K562 (cell line): ENCODE results near the gene DIS3L2. TPM values are rescaled to one million over a fixed set of nuclear protein-coding genes. Genes with fewer than 3 reads are reported as not detected.

Experiments
- ATAC-seq: fragments of 200-7000 bp; cut with Tn5 transposase; 3 replicates; pipeline ENCODE4 v1.9.1; 2020; ENCODE audit warnings: moderate library complexity
- BruUV-seq: library from RNA; stranded (reverse); fragments of 400-500 nt; replicated peaks from 2 replicates; lab custom pipeline; 2021; lab: Mats Ljungman, UMichigan
- CTCF ChIA-PET: fragments of 300-600 bp; formaldehyde crosslinking; extraction: SDS; loops from one replicate; lab custom pipeline; 2021; ENCODE audit warnings: low intra/inter-chr PET ratio; lab: Yijun Ruan, JAX
- POLR2A ChIA-PET: fragments of 300-600, 350-650 bp; sonication (Branson Sonifier 250); formaldehyde crosslinking; extraction: SDS; loops from one replicate; lab custom pipeline; 2021; ENCODE audit warnings: antibody characterized with exemption, inconsistent platforms; lab: Yijun Ruan, JAX
- DNase-seq, 4 experiments: peaks; one replicate each; pipeline versions ENCODE4 v3.0.0 to v3.0.0-alpha.2; 2011 to 2018; ENCODE audit warnings: low spot score in 3 of 4, mixed read lengths in 3 of 4; ENCODE audit errors: extremely low read depth in 1 of 4
- FAIRE-seq: peaks from 2 replicates; lab custom pipeline; 2011; peaks lifted over from hg19 to GRCh38; lab: Jason Lieb, UNC
- H2AFZ ChIP-seq: 2 replicates; pipeline ENCODE4 v1.6.0; 2011; ENCODE audit warnings: low read depth, low read length, control low read depth, inconsistent platforms
- H3K27ac ChIP-seq: fragments of 200-600 bp; 3 replicates; pipeline ENCODE4 v1.8.0; 2011; ENCODE audit warnings: low read depth, mild to moderate bottlenecking, control low read depth, inconsistent platforms, low read length, moderate library complexity, mixed read lengths; ENCODE audit errors: extremely low read depth
- H3K27me3 ChIP-seq, 2 experiments: fragments of 300-600 bp in 1 of 2; 2 replicates in 1 of 2; 3 replicates in 1 of 2; pipeline versions ENCODE4 v1.6.0 to v1.8.0; 2011; ENCODE audit warnings: inconsistent platforms in 2 of 2, low read length in 2 of 2, mild to moderate bottlenecking in 1 of 2, mixed read lengths in 1 of 2, moderate library complexity in 1 of 2; ENCODE audit not compliant: control insufficient read depth in 2 of 2, insufficient read depth in 2 of 2
- H3K36me3 ChIP-seq: fragments of 300-600 bp; 3 replicates; pipeline ENCODE4 v1.8.0; 2011; ENCODE audit warnings: mild to moderate bottlenecking, low read length, inconsistent platforms; ENCODE audit not compliant: control insufficient read depth, insufficient read depth
- H3K4me1 ChIP-seq, 2 experiments: fragments of 200-600 bp in 1 of 2; replicated peaks in 1 of 2; 2 replicates in 1 of 2; 3 replicates in 1 of 2; pipeline versions ENCODE4 v1.5.1 to v1.8.0; 2011; ENCODE audit warnings: inconsistent platforms in 2 of 2, low read length in 2 of 2, mild to moderate bottlenecking in 1 of 2, mixed read lengths in 1 of 2, moderate library complexity in 1 of 2; ENCODE audit not compliant: control insufficient read depth in 2 of 2, insufficient read depth in 2 of 2
- H3K4me2 ChIP-seq: 2 replicates; pipeline ENCODE4 v1.6.1; 2011; ENCODE audit warnings: low read length, control low read depth, inconsistent platforms, mixed read lengths; ENCODE audit not compliant: insufficient read depth
- H3K4me3 ChIP-seq: fragments of 200-600 bp; sonication (generic), shearing (Covaris generic); 2 replicates; pipeline ENCODE4 v1.5.1; 2016; ENCODE audit warnings: control low read depth, inconsistent platforms
- H3K79me2 ChIP-seq: fragments of 200-600 bp; 3 replicates; pipeline ENCODE4 v1.8.0; 2011; ENCODE audit warnings: low read length, inconsistent platforms; ENCODE audit not compliant: control insufficient read depth, insufficient read depth
- H3K9ac ChIP-seq, 2 experiments: 2 replicates each; pipeline versions ENCODE4 v1.6.0 to v1.6.1; 2011; ENCODE audit warnings: low read depth in 2 of 2, low read length in 2 of 2, control low read depth in 1 of 2, inconsistent platforms in 1 of 2, mild to moderate bottlenecking in 1 of 2, mixed read lengths in 1 of 2; ENCODE audit not compliant: insufficient read depth in 1 of 2
- H3K9me1 ChIP-seq: one replicate; pipeline ENCODE4 v1.6.0; 2011; ENCODE audit warnings: inconsistent platforms, mild to moderate bottlenecking, low read length, moderate library complexity; ENCODE audit not compliant: control insufficient read depth, insufficient read depth
- H3K9me3 ChIP-seq: replicated peaks from 2 replicates; pipeline ENCODE4 v1.5.1; 2011; ENCODE audit warnings: low read depth, low read length, inconsistent platforms; ENCODE audit not compliant: control insufficient read depth, insufficient read depth
- H4K20me1 ChIP-seq: replicated peaks from 2 replicates; pipeline ENCODE4 v1.6.1; 2011; ENCODE audit warnings: low read length, inconsistent platforms, mixed read lengths; ENCODE audit not compliant: control insufficient read depth, insufficient read depth
- ATF3 ChIP-seq, 2 experiments: fragments of 450-650 bp in 1 of 2; sonication (generic) in 1 of 2; formaldehyde crosslinking in 1 of 2; IDR thresholded peaks in 1 of 2; conservative IDR thresholded peaks in 1 of 2; 2 replicates each; pipeline versions ENCODE4 v1.6.1 to v1.8.1; 2016 to 2023; ENCODE audit warnings: mild to moderate bottlenecking in 2 of 2, moderate library complexity in 2 of 2, inconsistent platforms in 1 of 2, missing genetic modification reagents in 1 of 2
- FOXK2 ChIP-seq, 2 experiments: fragments of 450-650 bp; IDR thresholded peaks in 1 of 2; conservative IDR thresholded peaks in 1 of 2; 2 replicates each; pipeline ENCODE4 v1.6.1; 2016; ENCODE audit warnings: low read depth in 2 of 2, mild to moderate bottlenecking in 1 of 2
- HDAC2 ChIP-seq: fragments of 450-650 bp; IDR thresholded peaks from 2 replicates; pipeline ENCODE4 v1.6.1; 2016; ENCODE audit warnings: mild to moderate bottlenecking
- KLF1 ChIP-seq: fragments of 450-650 bp; IDR thresholded peaks from 2 replicates; pipeline ENCODE4 v1.6.1; 2016; ENCODE audit warnings: missing genetic modification characterization, missing compliant biosample characterization
- NR3C1 ChIP-seq: sonication (generic); formaldehyde crosslinking; IDR thresholded peaks from 2 replicates; pipeline ENCODE4 v1.8.1; 2022; ENCODE audit warnings: missing genetic modification reagents
- OTX1 ChIP-seq: fragments of 450-650 bp; formaldehyde crosslinking; IDR thresholded peaks from 2 replicates; pipeline ENCODE4 v1.4.0; 2022; ENCODE audit warnings: mild to moderate bottlenecking
- POLR3G ChIP-seq: IDR thresholded peaks from 2 replicates; pipeline ENCODE4 v1.6.1; 2011; ENCODE audit not compliant: insufficient read length, insufficient replicate concordance; ENCODE audit errors: extremely low read depth
- PYGO2 ChIP-seq: fragments of 450-650 bp; IDR thresholded peaks from 2 replicates; pipeline ENCODE4 v1.6.1; 2016; ENCODE audit warnings: mild to moderate bottlenecking, missing genetic modification characterization, moderate library complexity, missing compliant biosample characterization
- RFX5 ChIP-seq: IDR thresholded peaks from 2 replicates; pipeline ENCODE4 v1.6.1; 2011; ENCODE audit warnings: low read depth, mild to moderate bottlenecking, improper control_type of control experiment, low read length
- SMAD2 ChIP-seq: fragments of 150-350 bp; IDR thresholded peaks from 2 replicates; pipeline ENCODE4 v1.6.1; 2014; ENCODE audit warnings: low read depth, mild to moderate bottlenecking, low read length
- STAT5B ChIP-seq: fragments of 250-450 bp; sonication (Bioruptor Pico); IDR thresholded peaks from 2 replicates; pipeline ENCODE4 v1.8.0; 2021; ENCODE audit warnings: mild to moderate bottlenecking, inconsistent platforms
- ZBTB2 ChIP-seq: fragments of 450-650 bp; IDR thresholded peaks from 2 replicates; pipeline ENCODE4 v1.6.1; 2016; ENCODE audit warnings: antibody characterized with exemption
- ZBTB49 ChIP-seq: sonication (generic); formaldehyde crosslinking; IDR thresholded peaks from 2 replicates; pipeline ENCODE4 v1.8.0; 2022; ENCODE audit warnings: missing genetic modification reagents, mild to moderate bottlenecking, borderline replicate concordance
- ZFP36 ChIP-seq: fragments of 150-350 bp; IDR thresholded peaks from 2 replicates; pipeline ENCODE4 v1.6.1; 2018; ENCODE audit warnings: low read length, low read depth; ENCODE audit not compliant: partially characterized antibody
- WGBS: fragments of 100-300 bp; shearing (Covaris generic); methylation state at CpG from one replicate; pipeline ENCODE4 v1.1.6; 2016; ENCODE audit warnings: low coverage, mixed read lengths; ENCODE audit not compliant: insufficient coverage; ENCODE audit errors: missing lambda C conversion rate; 5-methylcytosine and 5-hydroxymethylcytosine counted together
- in situ Hi-C: fragments of 300-500 bp; cut with MboI; formaldehyde crosslinking; loops from 4 replicates; pipeline ENCODE4 v1.15.0; 2018; ENCODE audit warnings: inconsistent platforms, mixed read lengths
- intact Hi-C: fragments of 100-400 bp; cut with micrococcal nuclease; formaldehyde crosslinking; loops from 2 replicates; pipeline ENCODE4 v1.14.2; 2022
- polyA plus RNA-seq, 8 experiments: library from polyadenylated mRNA; depleted of rRNA in 4 of 8; stranded (reverse) in 5 of 8; unstranded in 3 of 8; fragments of >200 nt; fragmentation: Nextera tagmentation in 2 of 8; fragmentation: Illumina TruSeq in 1 of 8; extraction: Ambion mirVana in 2 of 8; extraction: Trizol in 1 of 8; gene quantifications; 2 replicates each; pipeline versions ENCODE4 v1.2.1 to v1.2.3, GENCODE V29; 2011 to 2014; ENCODE audit warnings: inconsistent platforms in 1 of 8, missing spikeins in 1 of 8
- total RNA-seq, 7 experiments: library from RNA; depleted of rRNA in 6 of 7; stranded (reverse); fragments of >200 nt in 6 of 7; fragmentation: Illumina TruSeq in 2 of 7; extraction: Trizol in 2 of 7; gene quantifications; 2 replicates each; pipeline versions ENCODE4 v1.2.1 to v1.2.3, GENCODE V29; 2011 to 2021; ENCODE audit warnings: low replicate concordance in 1 of 7

Gene DIS3L2
- total and polyA plus RNA-seq, 9 of the 15 experiments (the other 6 are each of a cell fraction or from before 2014, with no cell fraction given): 1.5 to 19.2 (median 11.2) TPM

GRCh38 chr2:232225429-232225828 lies 263.9 kb downstream of the DIS3L2 start:
- H3K79me2 ChIP-seq: no peaks in the 10 kb centered on the region
- FAIRE-seq (no peak), ATAC-seq (no peak), DNase-seq (no peak)
- no peak overlapping the region for H3K4me2 ChIP-seq
- intact Hi-C loops: no loop called here
- 11% methylated on average over 2 of the region's 2 CpGs for WGBS
- H3K9ac ChIP-seq: no peak overlapping the region
- H2AFZ ChIP-seq: no peak overlapping the region
- CTCF ChIA-PET: no interaction called here
- no peaks in the 10 kb centered on the region for H3K9me1 ChIP-seq
- TF ChIP-seq KLF1 (tag): no peak
- no peak for TF ChIP-seq ZBTB2
- TF ChIP-seq ZBTB49: no peak
- TF ChIP-seq ZFP36: no peak
- no peak for TF ChIP-seq PYGO2 (tag)
- TF ChIP-seq FOXK2 (conservative IDR thresholded peaks at IDR 0.05 in 1 of 2, IDR thresholded peaks at IDR 0.05 in 1 of 2; ENCODE audit: low read depth in 2 of 2): no peak
- TF ChIP-seq RFX5: no peak
- no peak for TF ChIP-seq ATF3 (IDR thresholded peaks at IDR 0.05)
- no peak for TF ChIP-seq ATF3 (CRISPR knock-in tag; conservative IDR thresholded peaks at IDR 0.05)
- TF ChIP-seq STAT5B (CRISPR knock-in tag): no peak
- no peak for TF ChIP-seq SMAD2
- no peak for TF ChIP-seq HDAC2
- no peak for TF ChIP-seq NR3C1 (CRISPR knock-in tag)
- TF ChIP-seq POLR3G: no peak
- no peak for TF ChIP-seq OTX1
- H4K20me1 ChIP-seq: no peaks in the 10 kb centered on the region
- POLR2A ChIA-PET: interaction anchor here (0.6 kb wide), 1 partner anchor 441 kb away, joined by 3 read pairs; no protein-coding TSS in a partner anchor
- H3K9me3 ChIP-seq: no peaks in the 10 kb centered on the region
- no peak overlapping the region for H3K27ac ChIP-seq
- in situ Hi-C loops: no loop called here
- no peaks in the 10 kb centered on the region for H3K27me3 ChIP-seq
- H3K4me3 ChIP-seq: no peak overlapping the region
- no peaks in the 10 kb centered on the region for H3K36me3 ChIP-seq
- H3K4me1 ChIP-seq: no peaks in the 10 kb centered on the region
- BruUV-seq: no TSS peak
